Upper lobe of left lung (tissue), 6 donors: ENCODE results near the gene FBLN5. TPM values are rescaled to one million over a fixed set of nuclear protein-coding genes. Genes with fewer than 3 reads are reported as not detected.
A peak's percentile ranks its signal among the peaks of the same experiment; 100 is the strongest.

ENCODE experiments used
- ATAC-seq, 2 donors: fragments of 200-7000 bp; cut with Tn5 transposase; one replicate each; pipeline ENCODE4 v1.9.1; 2022; ENCODE audit warnings: mild to moderate bottlenecking in 2 of 2, moderate library complexity in 2 of 2; ENCODE audit not compliant: low FRiP score in 2 of 2
- DNase-seq, 2 donors: peaks; one replicate each; pipeline ENCODE4 v3.0.0-alpha.2; 2019 to 2020
- H3K27ac ChIP-seq, 4 donors: fragments of 200-600 bp; sonication (generic); one replicate each; pipeline ENCODE4 v1.5.1; 2016 to 2019
- H3K27me3 ChIP-seq, 4 donors: fragments of 200-600 bp; sonication (generic); one replicate each; pipeline ENCODE4 v1.5.1; 2017 to 2019
- H3K36me3 ChIP-seq, 4 donors: fragments of 200-600 bp; sonication (generic); one replicate each; pipeline ENCODE4 v1.5.1; 2016 to 2019
- H3K4me1 ChIP-seq, 4 donors: fragments of 200-600 bp; sonication (generic); one replicate each; pipeline ENCODE4 v1.5.1; 2018 to 2019
- H3K4me3 ChIP-seq, 4 donors: fragments of 200-600 bp; sonication (generic); one replicate each; pipeline ENCODE4 v1.5.1; 2017 to 2019; ENCODE audit warnings: mild to moderate bottlenecking in 2 of 4, moderate library complexity in 1 of 4
- H3K9me3 ChIP-seq, 4 donors: fragments of 200-600 bp; sonication (generic); one replicate each; pipeline ENCODE4 v1.5.1; 2018 to 2019
- EP300 ChIP-seq, 4 donors: sonication (generic); formaldehyde crosslinking; IDR thresholded peaks; one replicate each; pipeline ENCODE4 v1.5.1; 2017; ENCODE audit warnings: antibody characterized with exemption in 4 of 4, control low read depth in 2 of 4
- POLR2A ChIP-seq, 4 donors: fragments of 450-650 bp; IDR thresholded peaks; one replicate each; pipeline ENCODE4 v1.5.1; 2016 to 2017; ENCODE audit warnings: antibody characterized with exemption in 4 of 4, mild to moderate bottlenecking in 2 of 4
- POLR2AphosphoS5 ChIP-seq, 2 donors: sonication (generic); formaldehyde crosslinking; IDR thresholded peaks; one replicate each; pipeline ENCODE4 v1.5.1; 2017; ENCODE audit warnings: antibody characterized with exemption in 2 of 2
- WGBS, 2 donors: methylation state at CpG; one replicate each; pipeline ENCODE4 v1.1.5; 2017 to 2018; 5-methylcytosine and 5-hydroxymethylcytosine counted together
- total RNA-seq, 6 donors: library from RNA; depleted of rRNA in 4 of 6; stranded (reverse); fragments of >200 nt in 4 of 6; gene quantifications; one replicate each; pipeline versions ENCODE4 v1.1.0 to v1.2.1, GENCODE V29; 2016 to 2021
- TF ChIP-seq, protein P1 (sequence below), 6 experiments: fragments of 450-650 bp in 4 of 6; fragments of 200-600 bp in 2 of 6; sonication (generic) in 2 of 6; IDR thresholded peaks; one replicate each; pipeline ENCODE4 v1.5.1; 2016 to 2019; ENCODE audit warnings: antibody characterized with exemption in 6 of 6
- donor health status: DM: no; HTN: no; CAD: no; lungs with moderate emphysema.
- donor health status: DM: no; HTN: yes; CAD: no; lungs with severe emphysema.

FBLN5 gene
- total RNA-seq, 6 donors from 2014 or later, result 53.8 to 196 (median 133) TPM

DNA sequence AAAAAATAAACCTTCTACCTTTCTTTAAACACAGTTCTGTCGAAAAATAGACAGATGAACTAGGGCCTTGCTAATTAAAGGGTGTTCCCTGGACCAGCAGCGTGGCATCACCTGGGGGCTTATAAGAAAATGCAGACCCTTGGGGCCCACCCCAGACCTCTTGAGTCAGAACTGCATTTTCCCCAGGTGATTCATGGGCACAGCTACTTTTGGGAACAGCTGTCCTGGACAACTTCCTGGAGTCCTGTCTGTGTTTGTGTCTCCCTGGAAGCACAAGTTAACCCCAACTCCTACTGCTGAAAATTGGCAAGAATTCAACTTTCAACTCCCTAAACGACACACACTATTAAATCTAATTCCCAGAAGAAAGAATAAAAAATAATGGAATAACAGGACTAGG is 17.8 kb downstream of the FBLN5 start:
- 71 to 74% methylated on average over 3 of the region's 3 CpGs for WGBS, 2 donors
- Histone ChIP-seq H3K36me3 (peaks cover 0 to 6% (median 1%) of the 10 kb centered on the region in 4 donors), H3K27ac (no peak overlapping the region), H3K9me3 (no peaks in the 10 kb centered on the region), H3K4me3 (no peak overlapping the region), H3K4me1 (peaks cover 0 to 11% (median 0%) of the 10 kb centered on the region in 4 donors), H3K27me3 (no peaks in the 10 kb centered on the region)
- ATAC-seq (no peak), DNase-seq (no peak)
- TF ChIP-seq POLR2AphosphoS5 (IDR thresholded peaks at IDR 0.05) (no peak), POLR2A (IDR thresholded peaks at IDR 0.05) (no peak), EP300 (IDR thresholded peaks at IDR 0.05) (no peak)
- TF ChIP-seq, protein P1, sequence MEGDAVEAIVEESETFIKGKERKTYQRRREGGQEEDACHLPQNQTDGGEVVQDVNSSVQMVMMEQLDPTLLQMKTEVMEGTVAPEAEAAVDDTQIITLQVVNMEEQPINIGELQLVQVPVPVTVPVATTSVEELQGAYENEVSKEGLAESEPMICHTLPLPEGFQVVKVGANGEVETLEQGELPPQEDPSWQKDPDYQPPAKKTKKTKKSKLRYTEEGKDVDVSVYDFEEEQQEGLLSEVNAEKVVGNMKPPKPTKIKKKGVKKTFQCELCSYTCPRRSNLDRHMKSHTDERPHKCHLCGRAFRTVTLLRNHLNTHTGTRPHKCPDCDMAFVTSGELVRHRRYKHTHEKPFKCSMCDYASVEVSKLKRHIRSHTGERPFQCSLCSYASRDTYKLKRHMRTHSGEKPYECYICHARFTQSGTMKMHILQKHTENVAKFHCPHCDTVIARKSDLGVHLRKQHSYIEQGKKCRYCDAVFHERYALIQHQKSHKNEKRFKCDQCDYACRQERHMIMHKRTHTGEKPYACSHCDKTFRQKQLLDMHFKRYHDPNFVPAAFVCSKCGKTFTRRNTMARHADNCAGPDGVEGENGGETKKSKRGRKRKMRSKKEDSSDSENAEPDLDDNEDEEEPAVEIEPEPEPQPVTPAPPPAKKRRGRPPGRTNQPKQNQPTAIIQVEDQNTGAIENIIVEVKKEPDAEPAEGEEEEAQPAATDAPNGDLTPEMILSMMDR (IDR thresholded peaks at IDR 0.05), result no peak

DNA sequence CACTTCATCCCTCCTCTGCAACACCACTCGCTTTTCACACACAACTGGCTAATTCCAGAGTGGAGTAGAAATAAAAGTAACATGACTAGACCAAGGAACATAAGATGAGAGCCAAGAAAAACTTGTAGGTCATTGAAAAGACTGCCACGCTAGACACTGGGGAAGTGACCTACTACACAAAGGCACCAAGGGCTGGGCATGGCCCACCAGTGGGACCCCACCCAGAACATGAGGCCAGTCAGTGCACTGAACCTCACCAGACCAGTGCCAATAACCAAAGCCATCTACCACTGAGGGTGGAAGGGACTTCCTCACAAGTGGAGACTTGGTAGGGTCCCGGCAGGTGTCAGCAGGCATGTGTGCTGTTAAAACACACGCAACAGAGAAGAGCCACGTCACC is 19.7 kb downstream of the FBLN5 start:
- TF ChIP-seq, protein P1 (IDR thresholded peaks at IDR 0.05), result no peak
- TF ChIP-seq EP300 (IDR thresholded peaks at IDR 0.05) (no peak), POLR2AphosphoS5 (IDR thresholded peaks at IDR 0.05) (no peak), POLR2A (IDR thresholded peaks at IDR 0.05) (no peak)
- Histone ChIP-seq H3K27me3 (no peaks in the 10 kb centered on the region), H3K27ac (no peak overlapping the region), H3K4me1 (peaks cover 0 to 11% (median 0%) of the 10 kb centered on the region in 4 donors), H3K4me3 (no peak overlapping the region), H3K36me3 (peaks cover 0 to 2% (median 0%) of the 10 kb centered on the region in 4 donors), H3K9me3 (no peaks in the 10 kb centered on the region)
- DNase-seq, result no peak
- 73 to 93% methylated on average over 5 of the region's 5 CpGs for WGBS, 2 donors
- ATAC-seq, result no peak

GRCh38 chr14:91927191-91927590 is 20.3 kb downstream of the FBLN5 start:
- Histone ChIP-seq H3K9me3 (no peaks in the 10 kb centered on the region), H3K4me1 (peaks cover 0 to 11% (median 0%) of the 10 kb centered on the region in 4 donors), H3K36me3 (no peaks in the 10 kb centered on the region), H3K4me3 (no peak overlapping the region), H3K27me3 (no peaks in the 10 kb centered on the region), H3K27ac (no peak overlapping the region)
- DNase-seq (no peak), ATAC-seq (no peak)
- 75 to 100% methylated on average over 3 of the region's 3 CpGs for WGBS, 2 donors
- TF ChIP-seq, protein P1 (IDR thresholded peaks at IDR 0.05), result no peak
- no peak for TF ChIP-seq POLR2AphosphoS5 (IDR thresholded peaks at IDR 0.05)
- TF ChIP-seq POLR2A (IDR thresholded peaks at IDR 0.05), result no peak
- no peak for TF ChIP-seq EP300 (IDR thresholded peaks at IDR 0.05)

DNA sequence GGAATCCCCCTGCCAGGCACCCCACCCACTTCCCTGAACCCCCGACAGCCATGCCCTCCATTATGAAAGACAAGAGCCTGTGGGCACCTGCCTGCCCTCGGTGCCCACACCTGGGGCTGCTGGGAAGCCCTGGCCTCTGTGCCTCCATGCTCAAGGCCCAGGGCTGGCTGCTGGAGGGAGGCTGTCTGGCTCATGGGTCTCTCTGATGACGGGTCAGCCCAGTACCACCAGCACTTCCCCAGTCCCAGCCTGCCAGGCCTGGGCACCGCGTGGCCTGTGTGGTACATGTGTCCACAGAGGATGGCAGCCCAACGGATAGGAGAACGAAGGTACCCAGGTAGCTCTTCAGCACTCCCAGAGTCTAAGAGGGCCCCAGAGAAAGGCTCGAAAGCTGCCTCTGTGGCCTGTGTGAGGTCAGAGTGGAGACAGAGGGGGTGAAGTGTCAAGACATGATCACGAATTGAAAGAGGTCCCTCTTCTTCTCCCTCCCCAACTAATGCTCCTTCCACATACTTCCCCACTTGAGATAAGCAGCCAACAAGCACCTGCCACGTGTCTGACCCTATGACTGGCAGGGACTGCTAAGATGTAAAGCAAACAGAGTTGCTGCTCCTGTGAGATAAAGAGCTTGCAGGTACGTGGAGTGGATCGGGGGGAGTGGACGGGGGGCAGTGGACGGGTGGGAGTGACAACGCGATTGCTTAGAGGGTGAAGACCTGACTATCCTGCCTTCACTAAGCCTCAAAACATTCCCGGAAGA is 21.2 kb downstream of the FBLN5 start:
- 70 to 75% methylated on average over 16 of the region's 17 CpGs for WGBS, 2 donors
- DNase-seq (peak in 1 of 2 donors; percentile 52), ATAC-seq (no peak)
- H3K27ac ChIP-seq, result peak overlapping the region in 2 of 4 donors; percentile 13 to 22
- no peaks in the 10 kb centered on the region for H3K27me3 ChIP-seq
- H3K36me3 ChIP-seq, result no peaks in the 10 kb centered on the region
- H3K4me3 ChIP-seq, result no peak overlapping the region
- no peaks in the 10 kb centered on the region for H3K9me3 ChIP-seq
- H3K4me1 ChIP-seq, result peaks cover 0 to 11% (median 0%) of the 10 kb centered on the region in 4 donors
- no peak for TF ChIP-seq POLR2AphosphoS5 (IDR thresholded peaks at IDR 0.05)
- TF ChIP-seq, protein P1 (IDR thresholded peaks at IDR 0.05), result no peak
- no peak for TF ChIP-seq EP300 (IDR thresholded peaks at IDR 0.05)
- no peak for TF ChIP-seq POLR2A (IDR thresholded peaks at IDR 0.05)
